Naive thymus-derived CD4-positive, alpha-beta T cell (primary cell): Measurements from ENCODE around the gene NRG4. TPM values are rescaled to one million over a fixed set of nuclear protein-coding genes. Genes with fewer than 3 reads are reported as not detected.
"Not testable (repeated sequence)": the region's sequence is repeated elsewhere in the genome, so short reads cannot be mapped to it uniquely, and the experiment has no call there.

Experiments used
- ATAC-seq: fragments of 150-1000 bp; cut with Tn5 transposase; 2 replicates; pipeline ENCODE4 v1.10.0; 2021; ENCODE audit warnings: mild to moderate bottlenecking, moderate library complexity
- CTCF ChIA-PET: fragments of 350-600 bp; sonication (Branson Sonifier 250); formaldehyde crosslinking; loops from one replicate; lab custom pipeline; 2021; ENCODE audit warnings: antibody characterized with exemption; lab: Charles Lee
- POLR2A ChIA-PET: fragments of 350-600 bp; sonication (Branson Sonifier 250); formaldehyde crosslinking; loops from one replicate; lab custom pipeline; 2021; ENCODE audit warnings: antibody characterized with exemption, inconsistent platforms; lab: Charles Lee
- DNase-seq, 9 donors: peaks; one replicate each; pipeline versions ENCODE4 v3.0.0 to v3.0.0-alpha.2; 2020 to 2022; ENCODE audit warnings: mixed read lengths in 1 of 9
- H3K27ac ChIP-seq: one replicate; pipeline ENCODE4 v1.7.0; 2013; ENCODE audit warnings: mild to moderate bottlenecking, low read depth, low read length, moderate library complexity
- H3K27me3 ChIP-seq, 2 donors: one replicate each; pipeline ENCODE4 v1.7.0; 2013; ENCODE audit warnings: low read length in 2 of 2, mild to moderate bottlenecking in 2 of 2, moderate library complexity in 2 of 2; ENCODE audit not compliant: control insufficient read depth in 2 of 2, insufficient read depth in 2 of 2
- H3K36me3 ChIP-seq, 3 experiments: 1 replicate in 2 of 3; 2 replicates in 1 of 3; pipeline ENCODE4 v1.7.0; 2013; ENCODE audit warnings: low read length in 3 of 3, mild to moderate bottlenecking in 3 of 3, moderate library complexity in 1 of 3; ENCODE audit not compliant: insufficient read depth in 3 of 3, control insufficient read depth in 2 of 3
- H3K4me1 ChIP-seq, 2 donors: one replicate each; pipeline ENCODE4 v1.7.0; 2013; ENCODE audit warnings: low read length in 2 of 2, mild to moderate bottlenecking in 2 of 2, moderate library complexity in 1 of 2; ENCODE audit not compliant: control insufficient read depth in 2 of 2, insufficient read depth in 2 of 2
- H3K4me3 ChIP-seq: 2 replicates; pipeline ENCODE4 v1.7.0; 2013; ENCODE audit warnings: mild to moderate bottlenecking, low read length
- H3K9me3 ChIP-seq, 3 experiments: 1 replicate in 2 of 3; 2 replicates in 1 of 3; pipeline ENCODE4 v1.7.0; 2013; ENCODE audit warnings: low read length in 3 of 3; ENCODE audit not compliant: control insufficient read depth in 2 of 3
- H3K27ac Mint-ChIP-seq, 9 donors: one replicate each; pipeline ENCODE4 v1.8.0; 2020 to 2022; ENCODE audit warnings: mixed read lengths in 9 of 9, mild to moderate bottlenecking in 8 of 9, moderate library complexity in 5 of 9, inconsistent platforms in 2 of 9
- H3K27me3 Mint-ChIP-seq, 5 donors: one replicate each; pipeline ENCODE4 v1.8.0; 2021 to 2022; ENCODE audit warnings: mixed read lengths in 5 of 5, mild to moderate bottlenecking in 1 of 5
- H3K36me3 Mint-ChIP-seq, 5 donors: one replicate each; pipeline ENCODE4 v1.8.0; 2020 to 2022; ENCODE audit warnings: mixed read lengths in 5 of 5, mild to moderate bottlenecking in 3 of 5, inconsistent platforms in 1 of 5
- H3K4me1 Mint-ChIP-seq, 7 donors: one replicate each; pipeline ENCODE4 v1.8.0; 2020 to 2022; ENCODE audit warnings: mixed read lengths in 7 of 7, mild to moderate bottlenecking in 3 of 7, inconsistent platforms in 1 of 7
- H3K4me3 Mint-ChIP-seq, 10 donors: one replicate each; pipeline ENCODE4 v1.8.0; 2020 to 2022; ENCODE audit warnings: mild to moderate bottlenecking in 10 of 10, mixed read lengths in 10 of 10, moderate library complexity in 6 of 10, inconsistent platforms in 2 of 10
- H3K9me3 Mint-ChIP-seq, 11 donors: one replicate each; pipeline ENCODE4 v1.8.0; 2020 to 2022; ENCODE audit warnings: mixed read lengths in 11 of 11, mild to moderate bottlenecking in 4 of 11, inconsistent platforms in 1 of 11, moderate library complexity in 1 of 11
- intact Hi-C, 2 donors: fragments of 100-400 bp; cut with micrococcal nuclease; formaldehyde crosslinking; loops; one replicate each; pipeline ENCODE4 v1.15.1; 2023
- polyA plus RNA-seq, 2 donors: library from polyadenylated mRNA; unstranded; fragments of 300-500 nt; fragmentation: Illumina TruSeq; gene quantifications; one replicate each; pipeline ENCODE4 v1.2.3, GENCODE V29; 2021
- total RNA-seq, 6 experiments: library from RNA in 5 of 6; stranded (reverse) in 5 of 6; gene quantifications; 1 replicate in 5 of 6; 2 replicates in 1 of 6; pipeline ENCODE4 v1.2.3 and lab custom pipeline; 2021 to 2026

The NRG4 gene
- total and polyA plus RNA-seq, 7 experiments from 2014 or later: not detected

DNA sequence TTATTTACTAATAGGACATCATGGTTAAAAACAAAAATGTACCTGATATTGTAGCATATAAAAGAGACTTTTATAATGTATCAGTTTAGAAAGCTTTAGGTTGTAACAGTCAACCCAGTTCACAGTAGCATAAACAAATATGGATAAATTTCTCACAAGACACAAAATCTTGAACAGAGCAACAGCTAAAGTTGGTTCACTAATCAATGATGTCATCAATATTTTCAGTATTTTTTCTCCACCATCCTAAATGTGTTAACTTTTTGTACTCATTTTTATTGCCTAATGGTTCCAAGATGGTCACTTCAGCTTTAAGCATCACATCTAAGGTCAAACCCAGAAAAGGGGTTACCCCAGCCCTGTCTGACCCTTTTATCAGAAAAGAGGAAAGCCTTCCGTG is 21.2 kb upstream of the NRG4 start:
- Histone ChIP-seq H3K36me3 (no peaks in the 10 kb centered on the region), H3K4me3 (no peak overlapping the region), H3K9me3 (no peaks in the 10 kb centered on the region), H3K27me3 (no peaks in the 10 kb centered on the region), H3K27ac (no peak overlapping the region), H3K4me1 (no peaks in the 10 kb centered on the region)
- ATAC-seq (no peak), DNase-seq (no peak)
- intact Hi-C loops: no loop called here
- Mint-ChIP-seq H3K4me1 (no peaks in the 10 kb centered on the region), H3K27ac (no peak overlapping the region), H3K36me3 (no peaks in the 10 kb centered on the region), H3K9me3 (peaks cover 0 to 5% (median 0%) of the 10 kb centered on the region in 11 donors), H3K27me3 (peaks cover 0 to 48% (median 10%) of the 10 kb centered on the region in 5 donors), H3K4me3 (no peak overlapping the region)
- POLR2A ChIA-PET: no interaction called here
- CTCF ChIA-PET: no interaction called here

DNA sequence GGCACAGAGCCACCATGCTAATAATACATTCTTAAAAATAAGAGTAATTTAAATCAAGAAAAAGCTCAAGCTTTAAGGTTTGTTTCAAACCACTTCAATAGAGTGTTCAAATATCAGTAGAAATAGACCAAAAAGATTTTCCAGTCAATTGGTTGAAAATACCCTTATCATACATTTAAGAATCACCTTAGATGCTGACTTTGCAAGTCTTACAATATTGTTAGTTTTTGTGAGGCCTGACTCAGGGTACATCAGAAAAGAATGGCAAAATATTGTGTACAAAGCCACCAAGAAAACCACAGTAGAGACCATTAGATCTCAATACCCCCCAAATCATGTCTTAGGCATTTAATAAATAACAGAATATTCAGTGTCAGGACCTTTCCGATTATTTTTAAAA is 19.8 kb upstream of the NRG4 start:
- no peaks in the 10 kb centered on the region for H3K4me1 ChIP-seq
- intact Hi-C loops: no loop called here
- no peaks in the 10 kb centered on the region for H3K9me3 ChIP-seq
- peaks cover 0 to 52% (median 13%) of the 10 kb centered on the region in 5 donors for H3K27me3 Mint-ChIP-seq
- no peak overlapping the region for H3K4me3 ChIP-seq
- no peaks in the 10 kb centered on the region for H3K36me3 Mint-ChIP-seq
- ATAC-seq (no peak), DNase-seq (no peak)
- H3K27me3 ChIP-seq: no peaks in the 10 kb centered on the region
- no peak overlapping the region for H3K4me3 Mint-ChIP-seq
- no peak overlapping the region for H3K27ac ChIP-seq
- peaks cover 0 to 6% (median 0%) of the 10 kb centered on the region in 11 donors for H3K9me3 Mint-ChIP-seq
- POLR2A ChIA-PET: no interaction called here
- H3K27ac Mint-ChIP-seq: no peak overlapping the region
- no peaks in the 10 kb centered on the region for H3K36me3 ChIP-seq
- H3K4me1 Mint-ChIP-seq: no peaks in the 10 kb centered on the region
- CTCF ChIA-PET: no interaction called here

DNA sequence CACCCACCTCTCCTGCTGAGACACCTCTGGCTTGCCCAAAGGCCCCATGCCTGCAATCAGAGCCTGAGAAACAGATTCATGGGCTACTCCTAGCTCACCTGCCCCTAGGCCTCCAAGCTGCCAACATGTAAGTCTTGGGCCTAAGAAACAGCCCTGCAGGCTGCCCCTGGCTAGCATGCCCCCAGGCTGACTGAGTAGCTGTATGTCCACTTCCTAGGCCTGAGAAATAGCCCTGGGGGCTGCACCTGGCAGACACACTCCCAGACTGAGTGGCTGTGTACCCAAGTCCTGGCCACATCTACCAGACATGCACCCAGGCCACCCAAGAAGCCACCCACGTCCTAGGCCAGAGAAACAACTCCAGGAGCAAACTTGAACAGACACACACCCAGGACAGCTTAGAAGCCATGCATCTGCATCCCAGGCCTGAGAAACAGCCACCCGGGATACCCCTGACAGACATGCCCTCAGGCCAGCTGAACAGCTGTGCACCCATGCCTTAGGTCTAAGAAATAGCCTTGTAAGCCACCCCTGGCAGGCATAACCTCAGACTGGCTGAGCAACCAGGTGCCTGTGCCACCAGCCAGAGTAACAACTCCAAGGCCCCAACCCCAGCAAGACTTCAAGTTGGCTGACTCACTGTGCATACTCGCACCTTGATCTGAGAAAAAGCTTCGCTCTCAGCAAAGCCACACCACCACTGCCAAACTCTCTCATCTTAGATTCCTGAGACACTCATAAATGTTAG is 12.0 kb upstream of the NRG4 start:
- no peak for ATAC-seq
- POLR2A ChIA-PET: no interaction called here
- CTCF ChIA-PET: no interaction called here
- no peaks in the 10 kb centered on the region for H3K4me1 Mint-ChIP-seq
- Histone ChIP-seq H3K27me3 (no peaks in the 10 kb centered on the region), H3K27ac (no peak overlapping the region), H3K4me3 (no peak overlapping the region), H3K9me3 (peaks cover 0 to 14% (median 0%) of the 10 kb centered on the region in 3 experiments), H3K4me1 (no peaks in the 10 kb centered on the region), H3K36me3 (no peaks in the 10 kb centered on the region)
- peaks cover 0 to 15% (median 5%) of the 10 kb centered on the region in 5 donors for H3K36me3 Mint-ChIP-seq
- no peak overlapping the region for H3K4me3 Mint-ChIP-seq
- peaks cover 11 to 41% (median 29%) of the 10 kb centered on the region in 5 donors for H3K27me3 Mint-ChIP-seq
- no peak for DNase-seq
- peaks cover 3 to 35% (median 17%) of the 10 kb centered on the region in 11 donors for H3K9me3 Mint-ChIP-seq
- H3K27ac Mint-ChIP-seq: no peak overlapping the region
- intact Hi-C loops: no loop called here

DNA sequence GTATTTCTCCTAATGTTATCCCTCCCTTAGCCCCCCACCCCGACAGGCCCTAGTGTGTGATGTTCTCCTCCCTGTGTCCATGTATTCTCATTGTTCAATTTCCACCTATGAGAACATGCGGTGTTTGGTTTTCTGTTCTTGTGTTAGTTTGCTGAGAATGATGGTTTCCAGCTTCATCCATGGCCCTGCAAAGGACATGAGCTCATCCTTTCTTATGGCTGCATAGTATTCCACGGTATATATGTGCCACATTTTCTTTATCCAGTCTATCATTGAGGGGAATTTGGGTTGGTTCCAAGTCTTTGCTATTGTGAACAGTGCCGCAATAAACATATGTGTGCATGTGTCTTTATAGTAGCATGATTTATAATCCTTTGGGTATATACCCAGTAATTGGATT is 1.2 kb upstream of the NRG4 start:
- intact Hi-C loops, H3K27ac Mint-ChIP-seq, H3K36me3 Mint-ChIP-seq, H3K4me1 Mint-ChIP-seq, H3K4me1 ChIP-seq, H3K4me3 Mint-ChIP-seq, H3K27me3 ChIP-seq, H3K27ac ChIP-seq, POLR2A ChIA-PET, H3K36me3 ChIP-seq, H3K9me3 ChIP-seq, CTCF ChIA-PET, DNase-seq, H3K4me3 ChIP-seq, ATAC-seq: not testable (repeated sequence)
- H3K9me3 Mint-ChIP-seq: peaks cover 11 to 48% (median 19%) of the 10 kb centered on the region in 11 donors
- H3K27me3 Mint-ChIP-seq: peaks cover 28 to 62% (median 36%) of the 10 kb centered on the region in 5 donors

DNA sequence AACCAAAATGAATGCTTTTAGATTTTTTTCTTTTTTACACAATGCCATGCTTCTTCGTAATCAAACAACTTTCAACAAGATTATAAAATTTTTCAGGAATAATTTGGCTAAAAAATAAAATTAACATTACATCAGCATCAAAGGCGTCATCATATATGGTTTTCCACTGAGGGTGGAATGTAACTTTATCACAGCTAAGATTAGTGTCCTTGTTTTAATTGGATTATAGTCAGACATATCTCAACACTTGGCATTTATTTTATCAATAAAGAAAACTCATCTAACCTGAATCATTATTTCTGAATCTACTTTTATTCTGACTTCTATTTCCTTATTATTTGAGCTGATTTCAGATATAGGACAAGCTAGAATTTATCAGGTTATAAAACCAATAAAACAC is 1.6 kb downstream of the NRG4 start:
- Mint-ChIP-seq H3K27me3 (peaks cover 25 to 53% (median 29%) of the 10 kb centered on the region in 5 donors), H3K4me1 (peaks cover 0 to 9% (median 7%) of the 10 kb centered on the region in 7 donors), H3K36me3 (no peaks in the 10 kb centered on the region), H3K27ac (no peak overlapping the region), H3K4me3 (no peak overlapping the region), H3K9me3 (peaks cover 0 to 21% (median 5%) of the 10 kb centered on the region in 11 donors)
- H3K27ac ChIP-seq: no peak overlapping the region
- H3K4me3 ChIP-seq: no peak overlapping the region
- H3K27me3 ChIP-seq: no peaks in the 10 kb centered on the region
- intact Hi-C loops: no loop called here
- ChIA-PET POLR2A (no interaction called here), CTCF (no interaction called here)
- H3K36me3 ChIP-seq: no peaks in the 10 kb centered on the region
- no peak for DNase-seq
- no peak for ATAC-seq
- no peaks in the 10 kb centered on the region for H3K4me1 ChIP-seq
- no peaks in the 10 kb centered on the region for H3K9me3 ChIP-seq

DNA sequence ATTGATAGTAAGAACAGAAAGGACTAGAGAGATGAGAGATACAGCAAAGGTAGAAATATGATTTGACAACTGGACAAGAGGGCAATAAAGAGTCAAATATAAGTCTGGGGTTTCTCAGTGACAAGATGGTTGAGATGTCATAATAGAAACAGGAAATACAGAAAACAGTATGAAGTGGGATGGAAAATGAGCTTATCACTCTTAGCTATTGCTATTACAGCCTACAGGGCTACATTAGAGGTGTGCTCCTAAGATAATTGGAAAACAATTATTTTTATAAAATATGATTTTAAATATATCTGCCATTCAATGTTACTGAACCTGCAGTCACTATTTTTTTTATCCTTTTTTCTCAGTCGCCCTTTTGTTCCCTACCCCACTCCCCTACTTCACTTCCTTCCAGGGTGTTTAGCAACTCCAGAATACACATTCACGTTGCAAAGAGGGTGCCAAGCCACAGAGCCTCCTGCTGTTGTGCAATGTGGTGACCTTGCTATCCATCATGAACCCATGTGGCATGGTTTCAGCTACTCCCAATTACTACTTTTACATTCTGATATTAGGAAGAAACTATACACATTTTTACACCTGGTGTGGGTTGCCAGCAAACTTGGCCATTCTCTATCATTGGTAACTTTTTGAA is 6.0 kb downstream of the NRG4 start:
- no peaks in the 10 kb centered on the region for H3K27me3 ChIP-seq
- Mint-ChIP-seq H3K27me3 (peaks cover 29 to 48% (median 38%) of the 10 kb centered on the region in 5 donors), H3K27ac (no peak overlapping the region), H3K36me3 (no peaks in the 10 kb centered on the region), H3K4me1 (peaks cover 0 to 5% (median 0%) of the 10 kb centered on the region in 7 donors), H3K9me3 (peaks cover 0 to 8% (median 0%) of the 10 kb centered on the region in 11 donors), H3K4me3 (peak overlapping the region in 1 of 10 donors; percentile 63)
- POLR2A ChIA-PET: no interaction called here
- H3K4me3 ChIP-seq: no peak overlapping the region
- DNase-seq (no peak), ATAC-seq (peak; percentile 49)
- CTCF ChIA-PET: interaction anchor here (0.6 kb wide), 1 partner anchor 954 kb away, joined by 3 read pairs; no protein-coding TSS in a partner anchor
- H3K4me1 ChIP-seq: no peaks in the 10 kb centered on the region
- H3K36me3 ChIP-seq: no peaks in the 10 kb centered on the region
- H3K27ac ChIP-seq: no peak overlapping the region
- H3K9me3 ChIP-seq: no peaks in the 10 kb centered on the region
- intact Hi-C loops: loop anchor here in 1 of 2 donors (10.0 kb wide), 1 partner anchor 559 kb away; no protein-coding TSS in a partner anchor
